HG03520 (cell line): ENCODE results near the gene ARFIP1.

Experiments
- ATAC-seq: cut with Tn5 transposase; IDR thresholded peaks from one replicate; pipeline ENCODE4 v1.9.1; 2021; ENCODE audit warnings: mild to moderate bottlenecking, moderate library complexity; ENCODE audit not compliant: unreplicated experiment

Gene ARFIP1

DNA sequence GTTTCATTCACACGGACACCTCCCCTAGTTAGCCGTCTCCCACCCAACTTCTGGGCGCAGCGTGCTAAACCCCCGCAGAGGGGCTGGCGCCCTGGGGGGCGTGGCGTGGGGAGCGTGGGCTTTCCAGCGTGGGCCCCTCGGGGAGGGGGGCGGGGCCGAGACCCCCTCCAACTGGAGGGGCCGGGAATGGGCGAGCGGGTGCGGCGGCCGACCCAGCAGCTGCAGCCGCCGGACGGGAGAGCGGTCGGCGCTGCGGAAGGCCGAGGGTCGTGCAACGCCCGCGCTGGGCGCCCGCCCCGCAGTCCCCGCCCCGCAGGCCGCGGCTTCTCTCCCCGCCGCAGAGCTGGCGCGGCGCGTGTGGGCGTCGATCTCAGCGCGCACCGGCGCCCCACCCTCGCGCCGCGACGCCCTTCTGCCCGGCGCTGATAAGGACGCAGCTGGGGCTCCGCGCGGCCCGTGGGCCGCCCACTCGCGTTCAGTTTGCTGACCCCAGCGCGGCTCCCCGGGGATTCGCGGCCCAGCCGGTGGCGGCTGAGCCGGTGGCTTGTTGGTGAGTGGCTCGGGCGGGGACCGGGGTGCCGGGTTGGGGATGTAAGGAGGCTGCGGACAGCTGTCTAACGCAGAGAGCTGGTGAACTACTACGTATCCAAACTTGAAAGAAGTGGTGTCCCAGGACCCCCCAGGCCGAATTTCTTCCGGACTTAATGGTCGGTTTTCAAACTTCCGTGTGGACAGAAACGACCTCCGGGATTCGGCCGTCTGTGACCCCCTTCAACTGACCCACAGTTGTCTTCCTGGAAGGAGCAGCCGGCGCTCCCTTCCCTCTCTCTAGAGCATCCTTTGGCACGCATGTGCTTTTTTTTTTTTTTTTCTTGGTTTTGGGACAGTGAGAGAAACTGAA lies 157.8 kb downstream of the ARFIP1 start:
- no peak for ATAC-seq

DNA sequence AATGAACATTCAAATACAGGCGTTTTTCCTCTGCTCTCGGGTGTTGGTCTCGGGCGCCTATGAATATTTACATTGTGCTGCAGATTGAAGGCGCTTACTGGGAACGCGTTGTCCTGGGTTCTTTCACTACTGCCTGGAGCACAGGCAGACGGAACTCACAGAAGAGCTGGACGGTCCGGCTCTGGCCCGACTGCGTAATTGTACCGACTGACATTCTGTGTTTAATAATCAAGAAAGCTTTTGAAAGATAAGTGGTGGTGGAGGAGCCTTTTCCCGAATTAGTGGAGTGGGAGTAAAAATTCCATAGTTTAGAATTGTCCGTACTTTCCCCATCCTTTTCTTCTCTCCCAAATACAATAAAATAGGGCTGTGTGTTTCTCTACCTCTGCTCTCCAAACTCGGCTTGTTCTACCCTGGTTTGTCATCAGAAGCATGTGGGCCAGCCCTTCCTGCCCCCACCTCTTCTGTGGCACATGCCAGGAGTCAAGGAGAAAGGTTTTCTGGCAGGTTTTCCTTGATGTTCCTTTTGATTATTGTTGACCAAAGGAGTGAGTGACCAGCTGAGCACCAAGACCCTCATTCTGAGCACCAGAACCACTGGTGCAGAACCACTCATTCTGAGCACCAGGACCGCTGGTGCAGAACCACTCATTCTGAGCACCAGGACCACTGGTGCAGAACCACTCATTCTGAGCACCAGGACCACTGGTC lies 158.6 kb downstream of the ARFIP1 start:
- ATAC-seq, result no peak

DNA sequence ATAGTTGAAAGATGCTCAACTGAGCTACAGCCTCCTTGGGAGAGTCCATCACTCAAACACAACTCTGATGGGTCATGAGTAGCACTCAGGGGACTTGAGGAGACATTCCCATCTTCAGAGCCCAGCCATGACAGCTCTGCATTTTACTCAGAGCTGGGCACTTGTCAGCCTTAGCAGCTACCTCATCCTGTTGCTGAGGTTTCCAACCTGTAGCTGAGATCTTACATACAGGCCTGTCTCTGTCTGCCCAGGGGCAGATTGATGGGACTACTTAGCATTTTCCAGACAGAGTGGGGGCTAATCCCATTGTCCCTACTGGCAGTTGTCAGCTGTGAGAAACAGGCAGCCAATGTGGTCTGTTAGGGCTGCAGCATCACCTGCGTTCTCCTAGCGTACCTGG lies 159.9 kb downstream of the ARFIP1 start:
- ATAC-seq, result no peak

DNA sequence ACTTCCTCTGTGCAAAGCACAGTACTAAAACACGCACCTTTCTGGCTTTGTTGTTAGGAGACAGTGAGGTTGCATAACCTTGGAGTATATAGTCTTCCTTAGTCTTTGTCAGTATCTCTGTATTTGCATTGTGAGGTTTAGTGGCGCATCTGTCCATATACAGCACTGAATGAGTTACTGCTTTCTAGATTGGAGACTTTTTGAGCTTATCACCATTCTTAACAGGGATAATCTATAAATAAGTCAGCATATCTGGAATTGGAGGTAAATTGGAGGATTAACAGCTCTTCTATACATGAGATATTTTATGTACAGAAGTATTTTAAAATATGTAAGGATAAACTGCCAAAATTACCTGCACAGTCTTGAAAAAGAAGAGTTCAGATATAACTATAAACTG lies 160.7 kb downstream of the ARFIP1 start:
- no peak for ATAC-seq

DNA sequence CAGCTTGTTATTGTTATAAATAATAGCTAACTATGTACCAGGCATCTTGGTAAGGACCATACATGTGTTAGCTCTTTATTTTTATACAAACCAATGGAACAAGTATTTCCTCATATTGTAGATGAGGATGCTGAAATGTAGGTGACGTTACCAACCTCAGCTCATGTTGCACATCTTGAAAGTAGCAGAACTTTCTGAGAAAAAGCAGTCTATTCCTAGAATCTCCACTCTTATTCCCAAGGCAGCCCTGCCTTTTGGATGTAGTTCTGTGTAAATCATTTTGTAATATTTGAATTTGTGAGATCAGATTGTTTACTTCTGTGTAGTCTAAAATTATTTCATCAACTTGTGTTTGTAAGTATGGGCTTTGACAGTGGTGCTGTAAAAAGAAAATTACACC lies 161.7 kb downstream of the ARFIP1 start:
- no peak for ATAC-seq

DNA sequence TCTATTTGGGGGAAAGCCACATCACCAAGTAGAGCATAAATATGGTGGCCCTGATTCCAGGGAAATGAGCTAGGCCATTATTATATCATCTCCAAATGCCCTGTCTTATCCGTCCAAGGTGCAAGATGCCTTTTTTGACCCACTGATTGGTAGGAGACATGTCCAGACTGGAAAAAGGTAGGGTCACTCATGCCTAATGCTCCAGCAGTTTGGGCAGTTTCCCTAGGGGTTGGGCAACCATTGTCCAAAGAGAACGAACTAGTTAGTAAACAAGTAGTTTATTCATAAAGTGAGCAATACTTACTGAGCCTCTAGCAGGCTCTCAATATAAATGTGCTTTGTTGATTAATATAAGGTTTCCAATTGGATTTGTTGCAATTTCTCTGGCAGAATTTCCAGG lies 162.6 kb downstream of the ARFIP1 start:
- ATAC-seq, result no peak

DNA sequence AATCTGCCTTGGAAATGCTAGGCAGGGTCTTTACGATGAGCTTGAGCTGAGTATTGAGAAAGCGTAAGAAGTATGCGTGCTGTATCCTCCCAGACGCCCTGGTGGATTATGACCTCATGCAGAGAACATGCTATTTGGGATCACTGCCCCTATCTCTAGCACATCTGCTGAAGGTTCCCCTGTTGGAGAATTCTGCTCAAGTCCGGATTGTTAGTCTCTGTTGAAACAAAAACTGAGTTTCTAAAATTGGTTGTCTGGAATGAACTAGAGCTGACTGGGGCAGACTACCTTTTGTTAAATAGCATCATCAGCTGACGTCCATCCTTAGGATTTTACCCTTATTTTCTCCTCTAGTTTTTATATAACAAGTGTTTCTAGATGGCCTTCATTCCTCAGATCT lies 163.9 kb downstream of the ARFIP1 start:
- ATAC-seq, result no peak

DNA sequence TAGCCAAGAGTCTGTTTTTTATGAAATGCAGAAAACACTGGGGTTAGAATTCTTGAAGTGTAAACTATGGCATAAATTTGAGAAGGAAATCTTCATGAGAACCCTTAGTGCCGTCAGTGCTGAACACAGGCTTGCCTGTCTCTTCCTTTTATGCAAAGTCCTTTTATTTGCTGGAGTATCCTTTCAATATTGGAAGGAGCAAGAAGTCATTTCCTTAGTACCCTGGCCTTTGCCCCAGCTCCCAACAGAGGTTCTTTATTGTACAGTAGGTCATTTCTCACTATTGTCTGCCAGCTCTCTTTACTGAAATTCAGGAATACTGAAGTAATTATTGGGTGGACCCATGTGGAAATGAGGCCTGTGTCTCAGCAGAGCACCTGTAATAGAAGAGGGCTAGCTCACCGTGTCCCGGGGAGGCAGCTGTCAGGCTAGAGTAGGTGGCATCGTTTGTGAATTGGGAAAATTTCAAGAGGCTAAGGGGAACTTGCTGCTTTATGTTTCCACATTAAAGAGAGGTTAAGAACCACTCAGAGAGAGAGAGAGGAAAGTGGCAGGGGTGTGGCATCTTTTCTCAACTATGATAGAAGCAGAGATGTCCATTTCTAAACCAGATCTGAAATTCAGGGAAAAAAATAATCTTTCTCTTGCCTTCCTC lies 165.0 kb downstream of the ARFIP1 start:
- no peak for ATAC-seq

DNA sequence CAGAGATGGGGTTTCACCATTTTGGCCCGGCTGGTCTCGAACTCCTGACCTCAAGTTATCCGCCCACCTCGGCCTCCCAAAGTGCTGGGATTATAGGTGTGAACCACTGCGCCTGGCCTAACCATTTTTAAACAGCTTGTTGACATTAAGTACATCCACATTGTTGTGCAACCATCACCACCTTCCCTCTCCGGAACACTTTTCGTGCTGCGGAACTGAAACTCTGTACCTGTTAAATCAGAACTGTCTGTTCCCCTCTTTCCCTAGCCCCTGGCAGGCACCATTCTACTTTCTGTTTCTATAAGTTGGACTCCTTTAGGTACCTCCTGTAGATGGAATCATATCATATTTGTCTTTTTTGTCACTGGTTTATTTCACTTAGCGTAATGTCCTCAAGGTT lies 165.9 kb downstream of the ARFIP1 start:
- no peak for ATAC-seq

DNA sequence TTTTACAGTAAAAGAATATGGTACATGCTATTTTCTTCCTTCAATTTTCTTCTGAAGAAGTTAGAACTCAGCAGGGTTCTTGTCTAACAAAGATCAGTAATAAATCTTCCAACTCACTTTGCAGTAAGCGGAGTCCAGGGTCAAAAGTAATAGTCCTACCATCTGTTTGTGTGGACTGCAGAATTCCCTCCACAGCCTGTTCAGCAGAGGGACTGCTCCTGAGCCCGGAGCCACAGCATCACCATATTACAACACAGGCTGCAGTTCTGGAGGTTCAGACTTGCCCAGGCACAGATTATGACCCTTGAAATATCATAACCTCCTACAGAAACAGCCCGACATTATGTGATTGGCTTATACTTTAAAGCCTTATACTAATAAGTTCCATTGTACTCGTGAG lies 166.7 kb downstream of the ARFIP1 start:
- no peak for ATAC-seq

DNA sequence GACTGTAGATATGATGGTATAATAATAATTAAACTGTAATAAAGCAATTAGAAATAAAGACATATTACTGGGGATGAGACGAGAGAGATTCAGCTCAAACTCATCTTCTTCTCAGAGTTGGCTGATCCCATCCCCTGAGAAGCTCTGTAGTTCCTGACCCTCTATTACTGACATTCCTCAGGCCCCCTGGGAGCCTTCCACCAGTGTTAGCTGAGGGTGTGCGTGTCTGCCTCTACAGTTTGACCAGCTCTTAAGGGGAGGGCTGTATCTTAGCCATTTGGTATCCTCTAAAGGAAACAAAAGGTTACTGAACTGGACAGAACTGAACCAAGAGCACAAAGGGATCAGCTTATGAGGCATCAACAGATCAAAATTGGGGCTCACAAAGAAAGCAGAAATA lies 167.6 kb downstream of the ARFIP1 start:
- ATAC-seq, result no peak

DNA sequence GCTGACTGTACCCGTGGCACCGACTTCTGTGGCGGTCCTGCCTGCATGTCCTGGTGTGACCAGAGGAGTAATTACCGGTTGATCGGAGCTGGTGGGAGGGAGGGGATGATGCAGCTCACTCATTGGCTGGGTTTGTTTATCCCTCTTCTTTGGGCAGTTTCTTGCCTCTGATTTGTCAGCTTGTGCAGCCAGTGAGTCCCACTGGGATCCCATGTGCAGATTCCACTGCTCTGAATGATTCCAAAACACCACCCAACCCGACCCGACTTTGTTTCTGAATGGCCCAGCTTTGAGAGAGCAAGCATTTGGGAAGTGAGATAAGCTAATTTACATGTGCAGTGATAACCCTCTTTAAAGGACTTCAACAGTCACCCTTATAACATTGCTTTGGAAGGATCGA lies 170.2 kb downstream of the ARFIP1 start:
- no peak for ATAC-seq

DNA sequence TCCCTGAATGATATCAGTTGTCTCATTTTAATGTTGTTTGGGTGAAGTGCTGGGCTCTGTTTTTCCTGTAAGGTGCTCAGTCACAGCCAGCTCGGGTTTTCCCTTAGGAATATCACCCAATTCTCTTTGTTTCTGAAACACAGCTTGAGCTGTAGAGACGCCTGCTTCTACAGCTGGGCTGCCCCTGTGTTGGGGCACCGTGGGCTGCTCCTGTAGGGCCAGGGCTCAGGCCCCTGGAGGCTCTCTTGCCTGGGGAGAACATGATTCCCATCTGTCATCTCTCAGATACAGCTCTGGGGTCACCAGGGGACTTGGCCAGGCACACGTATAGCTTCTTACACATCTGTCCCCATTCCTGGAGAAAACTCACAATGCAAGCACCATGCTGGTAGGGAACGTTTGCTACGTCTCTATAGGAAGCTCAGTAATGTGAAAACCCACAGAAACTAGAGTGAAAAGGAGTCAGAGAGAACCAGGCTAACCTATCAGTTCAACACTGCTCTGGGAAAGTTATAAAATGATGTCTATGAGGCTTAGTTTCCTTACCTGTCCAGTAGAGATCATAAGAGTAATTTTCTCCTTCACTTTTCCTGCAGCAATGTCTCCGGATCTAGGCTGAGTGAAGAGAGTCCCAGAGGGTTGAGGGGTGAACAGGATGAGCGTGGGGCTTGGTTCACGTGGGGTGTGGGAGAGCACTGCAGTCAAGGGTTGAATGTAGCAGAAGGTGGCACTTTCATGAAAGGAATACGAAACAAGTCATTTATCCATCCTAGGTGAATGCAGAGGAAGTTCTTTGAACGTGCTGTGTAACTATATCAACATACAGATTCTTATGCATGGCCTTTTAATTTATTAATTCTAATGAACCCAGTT lies 170.9 kb downstream of the ARFIP1 start:
- no peak for ATAC-seq

DNA sequence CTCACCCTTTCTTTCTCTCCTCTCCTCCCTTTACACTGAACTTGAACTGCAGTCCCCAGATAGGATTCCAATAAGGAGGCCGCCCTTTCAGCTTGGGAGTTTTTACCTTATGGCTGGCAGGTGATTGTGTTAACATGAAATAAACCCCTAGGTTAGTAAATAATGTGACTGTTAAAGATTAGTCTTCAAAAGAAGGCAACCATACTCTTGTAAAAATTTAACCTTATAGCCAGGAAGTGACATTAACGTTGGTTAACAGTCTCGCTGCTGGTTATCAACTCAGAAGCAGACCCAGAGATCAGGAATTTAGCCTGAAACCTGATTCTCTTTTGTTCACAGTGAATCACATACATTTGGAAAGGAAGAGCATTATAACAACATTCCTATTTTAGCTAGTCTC lies 171.6 kb downstream of the ARFIP1 start:
- no peak for ATAC-seq

DNA sequence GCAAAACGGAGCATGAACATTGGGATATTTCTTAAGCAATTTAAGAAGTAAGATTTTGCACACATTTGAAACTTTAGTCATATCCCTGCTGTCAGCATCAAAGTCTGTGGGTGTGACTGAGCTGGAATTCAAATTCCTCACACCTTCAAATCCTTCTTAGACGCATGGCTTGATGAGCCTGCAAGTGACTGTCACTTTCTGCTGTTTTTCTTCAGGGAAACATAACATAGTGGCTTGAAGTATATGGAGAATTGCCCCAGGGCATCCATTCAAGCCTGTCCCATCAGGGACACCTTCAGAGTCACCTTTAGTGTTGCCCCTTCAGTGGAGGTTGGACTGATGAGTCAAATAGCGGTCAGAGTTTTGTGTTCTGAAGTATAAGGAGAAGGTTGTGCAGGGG lies 173.8 kb downstream of the ARFIP1 start:
- no peak for ATAC-seq

DNA sequence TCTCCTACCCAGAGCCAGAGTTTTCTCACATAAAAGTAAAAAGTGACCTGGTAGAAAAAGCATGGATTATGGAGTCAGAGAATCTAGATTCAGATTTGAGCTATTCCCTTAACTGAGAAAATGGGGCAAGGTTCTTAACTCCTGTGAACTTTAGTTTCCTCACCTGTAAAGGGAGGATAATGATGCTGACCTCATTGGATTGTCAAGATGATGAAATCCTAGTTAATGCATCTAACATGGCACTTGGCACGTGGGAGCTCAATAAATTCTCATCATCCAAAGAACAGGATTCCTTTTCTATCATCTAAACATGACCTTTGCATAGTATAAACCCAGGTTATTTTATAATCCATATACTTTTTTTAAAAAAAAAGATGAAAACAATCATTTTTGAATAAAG lies 175.0 kb downstream of the ARFIP1 start:
- no peak for ATAC-seq

DNA sequence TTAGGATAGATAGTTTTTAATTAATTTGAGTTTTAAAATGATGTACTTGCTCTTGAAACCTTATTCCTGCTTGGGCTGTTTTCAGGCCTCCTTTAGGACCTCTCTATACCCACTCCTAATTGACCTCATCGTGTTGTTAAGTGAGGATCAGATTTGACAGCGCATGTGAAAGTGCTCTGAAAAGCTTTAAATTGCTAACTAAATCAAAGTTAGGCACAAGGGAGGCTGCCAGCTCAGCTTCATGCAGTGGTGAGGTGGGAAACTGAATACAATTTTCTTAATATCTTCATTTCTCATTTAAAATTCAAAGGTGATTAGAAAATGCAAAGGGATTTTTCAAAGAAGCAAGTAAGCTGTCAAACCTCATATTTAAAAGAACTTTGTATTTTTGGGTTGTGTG lies 176.4 kb downstream of the ARFIP1 start:
- ATAC-seq, result no peak

DNA sequence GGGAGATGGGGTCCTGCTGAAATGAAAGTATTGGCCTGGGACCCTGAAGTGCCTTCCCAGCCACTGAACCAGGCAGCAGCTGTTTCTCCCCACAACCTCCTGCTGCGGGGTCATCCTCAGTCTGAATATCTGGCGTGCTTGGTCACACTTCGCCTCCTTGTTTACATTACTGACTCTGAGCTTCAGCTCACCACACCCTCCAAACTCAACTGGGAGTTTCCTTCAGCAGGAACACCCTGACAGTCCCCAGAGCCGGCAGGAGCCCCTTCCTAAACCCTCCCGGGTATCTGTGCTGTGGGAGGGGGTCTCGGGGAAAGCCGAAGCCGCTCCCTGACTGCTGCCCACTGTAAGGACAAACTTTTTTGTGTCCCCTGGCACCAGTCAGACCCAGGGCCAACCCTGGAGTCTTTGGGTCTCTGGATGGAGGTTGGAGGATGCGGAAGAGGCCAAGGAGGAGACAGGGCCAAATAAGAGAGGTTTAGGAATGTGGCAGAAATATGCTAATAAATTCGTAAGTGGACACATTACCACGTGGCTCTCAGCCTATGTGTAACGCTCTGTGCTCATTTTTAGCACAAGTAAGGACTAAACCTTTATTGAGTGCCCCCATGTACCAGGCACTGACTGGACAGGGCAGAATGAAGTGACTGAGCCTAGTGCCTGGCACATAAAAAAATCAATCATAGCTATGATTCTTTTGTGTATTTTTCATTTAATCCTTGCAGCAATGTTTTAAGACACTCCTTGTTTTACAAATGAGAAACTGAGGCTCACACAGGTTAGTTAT lies 177.1 kb downstream of the ARFIP1 start:
- no peak for ATAC-seq

DNA sequence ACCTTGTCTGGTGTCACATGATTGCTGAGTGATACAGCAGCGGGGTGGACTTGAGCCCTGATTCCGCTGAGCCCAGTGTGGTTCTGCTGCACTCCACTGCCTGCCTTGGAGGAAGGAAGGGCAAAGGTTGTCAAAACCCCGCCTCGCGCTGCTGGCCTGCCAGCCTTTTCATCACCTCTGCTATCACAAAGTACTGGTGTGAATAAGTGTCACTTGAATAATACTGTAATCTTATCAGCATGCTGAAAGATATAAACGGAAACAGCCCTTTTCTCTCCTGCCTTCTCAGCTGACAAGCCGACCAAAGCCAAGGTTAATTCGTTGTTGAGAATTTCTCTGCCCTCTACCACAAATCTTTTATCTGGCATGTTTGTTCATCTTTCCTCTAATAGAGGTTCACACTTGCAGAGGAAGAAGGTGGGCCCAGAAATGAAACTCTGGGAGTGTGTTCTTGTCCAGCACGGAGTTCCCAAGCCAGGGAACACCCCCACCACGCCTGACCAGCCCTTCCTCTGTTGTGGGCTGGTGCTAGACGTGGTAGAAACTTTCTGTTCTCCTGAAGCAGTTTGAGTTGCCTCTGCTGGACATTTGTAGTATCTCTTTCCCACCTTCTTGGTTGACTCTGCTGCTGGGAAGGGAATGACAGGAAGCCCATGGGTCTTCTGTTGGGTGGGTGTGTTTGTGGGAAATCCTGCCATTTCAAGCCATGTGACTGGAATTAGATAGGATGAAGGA lies 177.8 kb downstream of the ARFIP1 start:
- no peak for ATAC-seq
